Testis (tissue), 3 donors: Measurements from ENCODE around the gene OTUD6A. TPM values are rescaled to one million over a fixed set of nuclear protein-coding genes. Genes with fewer than 3 reads are reported as not detected.

Experiments used
- DNase-seq: peaks from one replicate; pipeline ENCODE4 v3.0.0-alpha.2; 2019
- H3K27ac ChIP-seq, 2 donors: fragments of 200-600 bp; sonication (generic); one replicate each; pipeline ENCODE4 v1.5.1; 2019
- H3K27me3 ChIP-seq: fragments of 200-600 bp; sonication (generic); one replicate; pipeline ENCODE4 v1.5.1; 2019
- H3K36me3 ChIP-seq: fragments of 200-600 bp; sonication (generic); one replicate; pipeline ENCODE4 v1.5.1; 2017; ENCODE audit warnings: low read depth; ENCODE audit errors: missing control alignments
- H3K4me1 ChIP-seq: fragments of 200-600 bp; sonication (generic); one replicate; pipeline ENCODE4 v1.5.1; 2019
- H3K4me3 ChIP-seq, 2 donors: fragments of 200-600 bp; sonication (generic); one replicate each; pipeline ENCODE4 v1.5.1; 2017 to 2019
- H3K9me3 ChIP-seq: fragments of 200-600 bp; sonication (generic); one replicate; pipeline ENCODE4 v1.5.1; 2017
- CTCF ChIP-seq, 3 experiments: fragments of 450-650 bp in 2 of 3; fragments of 200-600 bp in 1 of 3; sonication (generic) in 1 of 3; IDR thresholded peaks; one replicate each; pipeline ENCODE4 v1.5.1; 2016 to 2019; ENCODE audit warnings: antibody characterized with exemption in 3 of 3, mild to moderate bottlenecking in 2 of 3, moderate library complexity in 1 of 3
- POLR2A ChIP-seq: fragments of 450-650 bp; IDR thresholded peaks from one replicate; pipeline ENCODE4 v1.6.1; 2017; ENCODE audit warnings: antibody characterized with exemption, mild to moderate bottlenecking, moderate library complexity
- WGBS, 2 donors: methylation state at CpG; one replicate each; pipeline ENCODE4 v1.1.5; 2018; 5-methylcytosine and 5-hydroxymethylcytosine counted together
- intact Hi-C: fragments of 100-400 bp; cut with DNase I; formaldehyde crosslinking; loops from one replicate; pipeline ENCODE4 v1.15.1; 2023; ENCODE audit warnings: low total_unique reads
- polyA plus RNA-seq: library from polyadenylated mRNA; stranded (reverse); fragments of 350-450 nt; fragmentation: Illumina TruSeq; extraction: RNeasy Lipid Tissue Mini Kit (QIAGEN cat#74804); gene quantifications from one replicate; pipeline ENCODE4 v1.2.3, GENCODE V29; 2014; ENCODE audit warnings: low read depth, low replicate concordance; ENCODE audit not compliant: insufficient read depth
- total RNA-seq, 2 donors: library from RNA; depleted of rRNA; stranded (reverse); fragments of >200 nt; gene quantifications; one replicate each; pipeline ENCODE4 v1.2.3, GENCODE V29; 2016

The OTUD6A gene
- total and polyA plus RNA-seq, 3 donors from 2014 or later = 6.9 to 17.9 (median 8.1) TPM

- no peak for DNase-seq
- WGBS, 2 donors = 100% methylated on average over 1 of the region's 1 CpG
Observed at GRCh38 chrX:70038951-70039350, 23.3 kb upstream of the OTUD6A start.

GRCh38 chrX:70039758-70040157 lies 22.5 kb upstream of the OTUD6A start:
- no peak for TF ChIP-seq CTCF (IDR thresholded peaks at IDR 0.05)
- TF ChIP-seq POLR2A = no peak
- Histone ChIP-seq H3K4me1 (no peaks in the 10 kb centered on the region), H3K27me3 (no peaks in the 10 kb centered on the region), H3K9me3 (no peaks in the 10 kb centered on the region), H3K27ac (no peak overlapping the region), H3K36me3 (no peaks in the 10 kb centered on the region), H3K4me3 (no peak overlapping the region)
- WGBS, 2 donors = 66 to 81% methylated on average over 2 of the region's 2 CpGs
- no peak for DNase-seq
- intact Hi-C loops = loop anchor here (5.0 kb wide), 1 partner anchor 58 kb away; no protein-coding TSS in a partner anchor

More at GRCh38 chrX:70038951-70039350, 23.3 kb upstream of the OTUD6A start:
- Histone ChIP-seq H3K4me1 (no peaks in the 10 kb centered on the region), H3K9me3 (no peaks in the 10 kb centered on the region), H3K27me3 (no peaks in the 10 kb centered on the region), H3K4me3 (no peak overlapping the region), H3K36me3 (no peaks in the 10 kb centered on the region), H3K27ac (no peak overlapping the region)
- TF ChIP-seq CTCF (IDR thresholded peaks at IDR 0.05) (no peak), POLR2A (no peak)
- intact Hi-C loops = loop anchor here (5.0 kb wide), 1 partner anchor 58 kb away; no protein-coding TSS in a partner anchor

- intact Hi-C loops = no loop called here
- 85% methylated on average over 6 of the region's 6 CpGs; no CpG with 5 or more reads in 1 of the 2 donors for WGBS, 2 donors
- no peak for TF ChIP-seq CTCF (IDR thresholded peaks at IDR 0.05)
- no peak for TF ChIP-seq POLR2A
Observed at GRCh38 chrX:70041993-70042392, 20.3 kb upstream of the OTUD6A start.

GRCh38 chrX:70042399-70043371 lies 19.6 kb upstream of the OTUD6A start:
- TF ChIP-seq CTCF (IDR thresholded peaks at IDR 0.05) (no peak), POLR2A (no peak)
- WGBS, 2 donors = 74 to 84% methylated on average over 5 to 7 of the region's 11 CpGs
- Histone ChIP-seq H3K4me3 (no peak overlapping the region), H3K27ac (no peak overlapping the region), H3K27me3 (no peaks in the 10 kb centered on the region), H3K36me3 (no peaks in the 10 kb centered on the region), H3K9me3 (no peaks in the 10 kb centered on the region), H3K4me1 (no peaks in the 10 kb centered on the region)
- intact Hi-C loops = no loop called here
- no peak for DNase-seq

More at GRCh38 chrX:70041993-70042392, 20.3 kb upstream of the OTUD6A start:
- Histone ChIP-seq H3K27me3 (no peaks in the 10 kb centered on the region), H3K9me3 (no peaks in the 10 kb centered on the region), H3K27ac (no peak overlapping the region), H3K4me1 (no peaks in the 10 kb centered on the region), H3K36me3 (no peaks in the 10 kb centered on the region), H3K4me3 (no peak overlapping the region)
- no peak for DNase-seq
